Heart right ventricle (tissue), 16 donors: Measurements from ENCODE around the gene ABCB11. TPM values are rescaled to one million over a fixed set of nuclear protein-coding genes. Genes with fewer than 3 reads are reported as not detected.

Experiments
- ATAC-seq, 8 donors: fragments of 200-7000 bp; cut with Tn5 transposase; one replicate each; pipeline ENCODE4 v1.9.1; 2020; ENCODE audit warnings: mild to moderate bottlenecking in 8 of 8, moderate library complexity in 8 of 8, moderate number of reproducible peaks in 1 of 8
- DNase-seq, 2 donors: peaks; one replicate each; pipeline ENCODE4 v3.0.0-alpha.2; 2020
- H3K27ac ChIP-seq, 10 donors: fragments of 200-600 bp; sonication (generic) in 2 of 10; one replicate each; pipeline versions ENCODE4 v1.5.0 to v1.8.0; 2020 to 2022; ENCODE audit warnings: mild to moderate bottlenecking in 3 of 10
- H3K27me3 ChIP-seq, 7 donors: fragments of 200-600 bp; one replicate each; pipeline ENCODE4 v1.8.0; 2021 to 2022; ENCODE audit warnings: mild to moderate bottlenecking in 2 of 7
- H3K36me3 ChIP-seq, 9 donors: fragments of 200-600 bp; sonication (generic) in 1 of 9; one replicate each; pipeline versions ENCODE4 v1.5.0 to v1.8.0; 2020 to 2022; ENCODE audit warnings: mild to moderate bottlenecking in 2 of 9
- H3K4me1 ChIP-seq, 9 donors: fragments of 200-600 bp; sonication (generic) in 1 of 9; one replicate each; pipeline versions ENCODE4 v1.5.0 to v1.8.0; 2020 to 2022; ENCODE audit warnings: mild to moderate bottlenecking in 4 of 9
- H3K4me3 ChIP-seq, 10 donors: fragments of 200-600 bp; sonication (generic) in 2 of 10; one replicate each; pipeline versions ENCODE4 v1.5.0 to v1.8.0; 2020 to 2022; ENCODE audit warnings: mild to moderate bottlenecking in 7 of 10, moderate library complexity in 2 of 10
- H3K9me3 ChIP-seq, 11 donors: fragments of 200-600 bp in 10 of 11; sonication (generic) in 2 of 11; one replicate each; pipeline versions ENCODE4 v1.5.0 to v1.8.0; 2013 to 2022; ENCODE audit warnings: mild to moderate bottlenecking in 2 of 11, control low read depth in 1 of 11, moderate library complexity in 1 of 11
- CTCF ChIP-seq, 9 donors: fragments of 200-600 bp; sonication (generic) in 2 of 9; IDR thresholded peaks; one replicate each; pipeline versions ENCODE4 v1.5.0 to v1.8.0; 2021 to 2022; ENCODE audit warnings: antibody characterized with exemption in 9 of 9, mild to moderate bottlenecking in 5 of 9, moderate library complexity in 1 of 9
- WGBS, 2 donors: extraction: QIAGEN DNeasy Blood & Tissue Kit; methylation state at CpG; one replicate each; pipeline ENCODE4 v1.1.7; 2013; ENCODE audit warnings: inconsistent platforms in 1 of 2; 5-methylcytosine and 5-hydroxymethylcytosine counted together
- intact Hi-C, 10 donors: fragments of 100-400 bp; cut with DNase I; formaldehyde crosslinking; loops; one replicate each; pipeline versions ENCODE4 v1.11.1 to v1.14.2; 2022
- polyA plus RNA-seq, 2 donors: library from polyadenylated mRNA; stranded (reverse); fragments of 200-250 nt; gene quantifications; one replicate each; pipeline ENCODE4 v1.2.3, GENCODE V29; 2013
- total RNA-seq, 10 donors: library from RNA; stranded (reverse); fragmentation: NEBNext Ultra II Directional in 3 of 10; extraction: Animal tissue kit (Norgen Biotek cat#: 25700) in 3 of 10; gene quantifications; one replicate each; pipeline versions ENCODE4 v1.2.1 to v1.2.4, GENCODE V29; 2021 to 2023
- donor health status: Arrhythmogenic right ventricular cardiomyopathy.
- donor health status: ischemic (EF 13 %, LVEDD 7.1; RV severe dilation, severe dysfunction).
- donor health status: healthy with polysubstance abuse.
- donor health status: DM: no; HTN: yes; CAD: no.
- donor health status: DM: no; HTN: no; CAD: no.
- donor health status: ischemic (EF 25% LVEDD 6.9; RV normal size, moderate dysfunction).
- donor health status: ischemic (EF 25% LVEDD 5.7; RV mildly dilated, moderate dysfunction).
- donor health status: healthy.
- donor health status: DM: yes; HTN: yes; CAD: no.
- donor health status: Ischemic cardiomyopathy.
- donor health status: ischemic (EF 35%, LVEDD 5.7; RV mildly dilated, moderate dysfunction).
- donor health status: nonischemic (EF 11% LVEDD 7.7; RV severe dilation, severe dysfunction).
- donor health status: DM: yes; HTN: yes; CAD: no.
- donor health status: PGD.
- donor health status: ischemic (EF 29% LVEDD 5.4; RV normal size, mild dysfunction).
- donor health status: nonischemic (EF 23%, LVEDD 6.1; RV moderate dilation, normal function).

The ABCB11 gene
- total and polyA plus RNA-seq, 12 donors: 0.01 to 0.23 (median 0.06) TPM; not detected in 7

- no peak overlapping the region for H3K27ac ChIP-seq
- intact Hi-C loops: loop anchor here in 4 of 10 donors (10.0 kb wide), 4 partner anchors 106 to 256 kb away; no protein-coding TSS in a partner anchor
- DNase-seq: no peak
- no peaks in the 10 kb centered on the region for H3K36me3 ChIP-seq
- H3K27me3 ChIP-seq: no peaks in the 10 kb centered on the region
- H3K4me1 ChIP-seq: peaks cover 0 to 18% (median 0%) of the 10 kb centered on the region in 9 donors
- no peaks in the 10 kb centered on the region for H3K9me3 ChIP-seq
- 92 to 95% methylated on average over 2 of the region's 2 CpGs for WGBS, 2 donors
- no peak overlapping the region for H3K4me3 ChIP-seq
- no peak for ATAC-seq
- TF ChIP-seq CTCF (IDR thresholded peaks at IDR 0.05): no peak
Measured at GRCh38 chr2:168968342-168968741, 62.8 kb downstream of the ABCB11 start.

GRCh38 chr2:168964251-168964807 lies 66.8 kb downstream of the ABCB11 start:
- TF ChIP-seq CTCF (IDR thresholded peaks at IDR 0.05): no peak
- Histone ChIP-seq H3K27ac (no peak overlapping the region), H3K9me3 (no peaks in the 10 kb centered on the region), H3K27me3 (no peaks in the 10 kb centered on the region), H3K36me3 (no peaks in the 10 kb centered on the region), H3K4me3 (no peak overlapping the region), H3K4me1 (peaks cover 0 to 10% (median 0%) of the 10 kb centered on the region in 9 donors)
- 91 to 93% methylated on average over 3 of the region's 3 CpGs for WGBS, 2 donors
- no peak for ATAC-seq
- no peak for DNase-seq
- intact Hi-C loops: loop anchor here in 8 of 10 donors (5.0 to 10.0 kb wide), 9 partner anchors 110 to 433 kb away; no protein-coding TSS in a partner anchor

GRCh38 chr2:168962636-168963035 lies 68.5 kb downstream of the ABCB11 start:
- DNase-seq (no peak), ATAC-seq (no peak)
- TF ChIP-seq CTCF (IDR thresholded peaks at IDR 0.05): no peak
- 84 to 88% methylated on average over 1 of the region's 1 CpG for WGBS, 2 donors
- Histone ChIP-seq H3K4me1 (peaks cover 0 to 10% (median 0%) of the 10 kb centered on the region in 9 donors), H3K9me3 (no peaks in the 10 kb centered on the region), H3K36me3 (no peaks in the 10 kb centered on the region), H3K27me3 (no peaks in the 10 kb centered on the region), H3K27ac (no peak overlapping the region), H3K4me3 (no peak overlapping the region)
- intact Hi-C loops: loop anchor here in 8 of 10 donors (5.0 to 10.0 kb wide), 9 partner anchors 112 to 435 kb away; no protein-coding TSS in a partner anchor

GRCh38 chr2:168961450-168962229 lies 69.5 kb downstream of the ABCB11 start:
- Histone ChIP-seq H3K27me3 (peaks cover 0 to 1% (median 0%) of the 10 kb centered on the region in 7 donors), H3K4me1 (peaks cover 0 to 10% (median 0%) of the 10 kb centered on the region in 9 donors), H3K9me3 (no peaks in the 10 kb centered on the region), H3K36me3 (no peaks in the 10 kb centered on the region), H3K4me3 (no peak overlapping the region), H3K27ac (no peak overlapping the region)
- DNase-seq (peak in 1 of 2 donors; percentile 31), ATAC-seq (peak; percentile 66 to 86 (median 70))
- peak; percentile 52 to 89 (median 82) for TF ChIP-seq CTCF (IDR thresholded peaks at IDR 0.05)
- intact Hi-C loops: loop anchor here in 8 of 10 donors (5.0 to 10.0 kb wide), 9 partner anchors 113 to 436 kb away; no protein-coding TSS in a partner anchor
- WGBS, 2 donors: 17 to 19% methylated on average over 5 of the region's 5 CpGs
